Activated CD8-positive, alpha-beta memory T cell treated with anti-CD3 and anti-CD28 coated beads for 1 hour (primary cell): ENCODE measurements around the gene HOXB2.
A peak's percentile ranks its signal among the peaks of the same experiment; 100 is the strongest.
"Not testable (repeated sequence)": the region's sequence is repeated elsewhere in the genome, so short reads cannot be mapped to it uniquely, and the experiment has no call there.

Experiments used
- DNase-seq, 2 donors: peaks; one replicate each; pipeline ENCODE4 v3.0.0-alpha.2; 2020; ENCODE audit warnings: low read depth in 1 of 2; ENCODE audit errors: extremely low read depth in 1 of 2

The HOXB2 gene

DNA sequence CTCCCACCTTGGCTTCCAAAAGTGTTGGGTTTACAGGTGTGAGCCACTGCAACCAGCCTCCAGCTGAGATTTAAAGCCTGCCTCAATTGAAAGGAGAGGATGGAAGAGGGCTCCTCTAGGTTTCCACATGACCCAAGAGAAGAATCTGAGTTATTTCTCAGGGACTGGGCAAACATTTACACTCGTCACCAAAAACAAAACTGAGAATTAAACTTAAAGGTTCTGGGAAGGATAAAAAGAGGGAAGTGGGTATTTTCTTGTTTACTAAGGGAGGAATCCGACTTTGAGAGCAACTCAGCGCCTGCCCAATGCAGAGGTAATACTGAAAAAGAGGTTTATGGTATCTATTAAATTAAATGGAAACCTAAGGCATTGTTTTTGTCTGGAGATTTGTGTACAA, 27.4 kb downstream of the HOXB2 start:
- DNase-seq, result no peak

DNA sequence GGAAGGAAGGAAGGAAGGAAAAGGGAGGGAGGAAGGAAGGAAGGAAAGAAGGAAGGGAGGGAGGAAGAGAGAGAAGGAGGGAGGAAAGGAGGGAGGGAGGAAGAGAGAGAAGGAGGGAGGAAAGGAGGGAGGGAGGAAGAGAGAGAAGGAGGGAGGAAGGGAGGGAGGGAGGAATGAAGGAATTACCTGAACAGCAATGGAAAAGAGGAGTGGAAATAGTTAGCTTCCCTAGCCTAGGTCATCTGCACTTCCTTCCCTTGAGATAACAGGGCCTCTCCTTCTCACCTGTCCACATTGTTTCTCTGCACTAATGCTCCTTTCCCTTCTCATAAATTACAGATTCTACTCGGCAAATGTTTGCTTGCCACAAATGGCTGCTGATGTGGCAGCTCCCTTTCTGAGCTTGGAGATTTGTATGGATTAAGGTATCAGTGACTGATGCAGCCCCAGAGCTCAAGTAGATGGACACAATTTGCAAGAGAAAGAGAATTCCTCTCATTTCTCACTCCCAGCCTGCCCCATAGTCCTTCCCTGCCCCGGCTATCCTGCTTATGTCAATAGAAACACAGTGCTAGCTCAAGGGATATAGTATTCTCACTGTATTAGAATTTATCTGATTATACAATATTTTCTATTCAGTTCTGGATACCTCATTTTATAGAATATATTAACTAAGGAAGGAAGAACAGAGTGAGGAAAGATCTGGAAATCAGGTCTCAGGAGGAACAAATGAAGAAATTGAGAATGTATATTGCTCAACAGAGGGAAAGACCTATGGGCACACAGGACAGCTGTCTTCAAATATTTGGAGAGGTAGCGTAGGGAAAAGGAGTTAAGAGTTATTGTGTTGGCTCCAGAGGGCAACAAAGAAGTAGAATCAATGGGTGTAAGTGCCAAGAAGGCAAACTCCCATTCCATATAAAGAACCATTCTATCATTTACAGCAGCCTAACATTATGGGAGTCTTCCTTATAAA, 28.7 kb downstream of the HOXB2 start:
- no peak for DNase-seq

DNA sequence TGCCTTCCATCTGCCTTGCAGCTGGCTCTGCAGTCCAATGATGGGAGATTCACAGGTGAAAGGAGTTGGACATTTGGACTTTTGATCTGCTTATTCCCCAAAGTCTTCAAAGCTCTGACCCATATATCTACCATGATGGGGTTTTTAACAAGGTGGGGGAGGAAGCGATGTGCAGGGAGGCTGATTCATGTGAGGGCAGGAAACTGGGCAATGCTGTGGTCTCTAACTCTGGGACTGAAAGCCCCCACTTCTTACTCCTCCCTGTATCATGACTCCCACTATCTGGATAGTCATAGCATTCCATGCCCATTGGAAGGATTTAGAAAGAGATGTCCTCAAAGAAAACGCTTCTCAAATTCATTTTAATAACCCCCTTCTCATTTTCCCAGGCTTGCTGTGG, 30.4 kb downstream of the HOXB2 start:
- no peak for DNase-seq

DNA sequence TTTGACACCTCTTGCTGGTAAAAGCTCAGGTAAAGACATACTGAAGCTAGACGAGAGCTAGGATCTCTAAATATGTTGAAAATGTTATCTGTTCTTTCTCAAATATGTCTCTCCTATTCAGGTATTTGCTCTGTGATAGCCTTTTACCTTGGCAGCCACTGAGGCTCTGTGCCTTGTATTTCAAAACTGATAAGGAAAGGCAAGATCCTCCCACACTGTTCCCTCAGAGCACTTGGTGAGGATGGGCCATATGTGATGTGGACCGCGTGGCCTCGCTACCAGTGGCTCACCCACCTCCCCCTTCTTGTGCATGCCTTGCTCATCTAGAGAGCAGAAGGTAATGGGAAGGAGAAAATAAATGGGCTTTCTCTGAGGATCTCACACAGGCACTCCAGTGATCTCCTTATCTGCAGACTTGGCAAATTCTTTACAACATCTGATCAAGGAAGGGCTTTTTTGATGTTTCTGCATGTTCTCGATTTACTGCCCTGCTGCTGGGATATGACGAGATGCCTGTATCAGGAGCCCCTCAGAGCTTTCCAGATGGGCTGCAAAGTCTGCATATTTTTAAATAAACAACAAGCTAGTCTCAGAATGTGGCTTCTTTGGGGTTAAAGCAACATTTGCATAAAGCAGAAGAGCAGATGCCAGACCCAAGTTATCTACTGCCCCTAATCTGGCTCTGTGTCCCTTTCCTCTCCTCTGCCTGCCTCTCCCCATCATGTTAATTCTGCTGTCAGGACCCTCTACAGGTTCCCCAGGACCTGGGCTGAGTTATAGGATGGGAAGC, 31.0 kb downstream of the HOXB2 start:
- no peak for DNase-seq

DNA sequence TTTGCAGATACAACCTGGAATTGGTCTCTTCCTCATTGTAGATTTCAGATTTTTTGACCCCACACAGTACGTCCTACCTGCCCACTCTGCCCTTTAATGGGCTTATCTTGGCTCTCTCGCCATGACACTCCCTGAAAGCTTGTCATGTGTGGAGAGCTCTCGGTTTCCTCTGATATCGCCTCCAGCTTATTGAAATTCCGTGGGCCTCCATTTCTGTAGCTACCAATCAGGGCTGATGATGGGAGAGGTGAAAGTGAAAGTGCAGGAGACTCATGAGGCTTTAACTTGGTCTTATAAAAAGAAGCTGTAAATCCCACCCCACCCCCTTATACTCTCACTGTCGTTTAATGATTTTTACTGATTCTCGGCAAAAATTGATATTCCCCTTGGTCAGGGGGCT, 31.8 kb downstream of the HOXB2 start:
- DNase-seq, result no peak

DNA sequence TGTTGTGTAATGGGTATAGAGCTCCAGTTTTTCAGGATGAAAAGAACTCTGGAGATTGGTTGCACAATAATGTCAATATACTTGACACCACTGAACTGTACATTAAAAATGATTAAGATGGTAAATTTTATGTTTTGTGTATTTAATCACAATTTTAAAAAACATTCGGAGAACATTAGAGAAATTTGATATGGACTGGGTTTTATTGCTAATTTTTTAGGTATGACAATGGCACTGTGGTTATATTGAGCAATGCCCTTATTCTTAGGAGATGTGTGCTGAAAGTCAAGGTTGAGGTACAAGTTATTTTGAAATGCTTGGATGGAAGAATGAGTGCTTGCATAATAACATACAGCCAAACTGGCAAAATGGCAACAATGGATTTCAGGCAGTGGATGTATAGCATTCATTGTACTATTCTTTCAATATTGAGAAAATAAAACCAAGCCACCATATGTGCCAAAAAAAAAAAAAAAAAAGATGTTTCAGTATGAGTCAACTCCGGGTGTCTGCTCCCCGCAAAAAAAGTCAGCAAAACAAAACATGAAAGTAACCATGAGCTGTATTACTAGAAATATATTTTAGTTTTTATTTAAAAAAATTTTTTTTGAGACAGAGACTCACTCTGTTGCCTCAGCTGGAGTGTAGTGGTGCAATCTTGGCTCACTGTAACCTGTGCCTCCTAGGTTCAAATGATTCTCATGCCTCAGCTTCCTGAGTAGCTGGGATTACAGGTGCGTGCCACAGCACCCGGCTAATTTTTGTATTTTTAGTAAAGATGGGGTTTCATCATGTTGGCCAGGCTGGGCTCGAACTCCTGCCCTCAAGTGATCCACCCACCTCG, 33.9 kb downstream of the HOXB2 start:
- DNase-seq, result no peak

DNA sequence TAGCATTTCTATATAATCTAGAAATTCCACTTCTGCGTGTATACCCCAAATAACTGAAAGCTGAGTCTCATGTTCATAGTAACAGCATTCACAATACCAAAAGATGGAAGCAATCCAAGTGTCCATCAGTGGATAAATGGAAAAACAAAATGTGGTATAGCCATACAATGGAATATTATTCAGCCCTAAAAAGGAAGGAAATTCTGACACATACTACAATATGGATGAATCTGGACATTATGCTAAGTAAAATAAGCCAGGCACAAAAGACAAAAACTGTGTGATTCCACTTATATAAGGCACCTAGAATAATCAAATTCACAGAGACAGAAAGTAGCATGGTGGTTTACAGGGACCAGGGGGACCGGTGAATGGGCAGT, 34.5 kb downstream of the HOXB2 start:
- DNase-seq, result no peak

DNA sequence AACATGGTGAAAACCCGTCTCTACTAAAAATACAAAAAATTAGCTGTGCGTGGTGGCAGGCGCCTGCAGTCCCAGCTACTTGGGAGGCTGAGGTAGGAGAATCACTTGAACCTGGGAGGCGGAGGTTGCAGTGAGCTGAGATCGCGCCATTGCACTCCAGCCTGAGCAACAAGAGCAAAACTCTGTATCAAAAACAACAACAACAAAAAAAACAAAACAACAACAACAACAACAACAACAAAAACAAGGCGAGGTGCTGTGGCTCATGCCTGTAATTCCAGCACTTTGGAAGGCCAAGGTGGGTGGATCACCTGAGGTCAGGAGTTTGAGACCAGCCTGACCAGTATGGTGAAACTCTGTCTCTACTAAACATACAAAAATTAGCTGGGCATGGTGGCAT, 35.2 kb downstream of the HOXB2 start:
- DNase-seq, result not testable (repeated sequence)

DNA sequence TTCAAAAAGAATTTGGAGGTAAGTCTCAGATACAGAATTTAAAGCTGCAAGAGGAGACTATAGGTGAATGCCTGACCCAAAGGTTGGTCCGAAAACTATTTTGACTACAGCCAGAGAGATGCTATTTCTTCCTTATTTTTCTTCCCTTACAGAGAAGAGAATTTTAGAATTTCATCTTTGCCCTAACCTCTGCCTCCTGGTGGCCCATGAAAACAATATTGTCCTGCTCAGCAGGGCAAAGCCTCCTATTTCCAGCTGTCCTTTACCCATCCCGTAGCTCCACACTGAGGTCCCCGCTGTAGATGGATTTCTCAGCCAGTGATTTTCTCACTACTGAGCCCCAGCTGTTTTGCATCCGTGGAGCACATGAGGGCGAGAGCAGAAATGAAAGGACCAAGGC, 38.7 kb downstream of the HOXB2 start:
- DNase-seq, result no peak

DNA sequence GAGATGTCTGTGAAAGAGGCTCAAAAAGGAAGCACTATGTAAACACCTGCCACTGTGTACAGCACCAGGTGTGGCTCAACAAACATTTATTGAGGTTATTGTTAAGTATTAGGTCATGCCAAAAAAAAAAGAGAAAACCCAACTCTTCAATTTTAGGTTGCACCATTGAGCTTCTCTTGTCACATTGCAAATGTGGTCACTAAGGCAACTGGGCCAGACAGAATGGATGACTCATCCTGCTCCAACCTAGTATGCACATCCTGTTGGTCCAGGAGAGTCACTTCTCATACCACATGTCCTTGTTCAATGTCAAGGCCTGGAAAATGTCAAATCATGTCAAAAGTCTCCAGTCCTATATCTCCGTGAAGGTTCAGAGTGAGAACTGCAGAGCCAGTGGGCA, 39.1 kb downstream of the HOXB2 start:
- DNase-seq, result peak in 1 of 2 donors; percentile 16

DNA sequence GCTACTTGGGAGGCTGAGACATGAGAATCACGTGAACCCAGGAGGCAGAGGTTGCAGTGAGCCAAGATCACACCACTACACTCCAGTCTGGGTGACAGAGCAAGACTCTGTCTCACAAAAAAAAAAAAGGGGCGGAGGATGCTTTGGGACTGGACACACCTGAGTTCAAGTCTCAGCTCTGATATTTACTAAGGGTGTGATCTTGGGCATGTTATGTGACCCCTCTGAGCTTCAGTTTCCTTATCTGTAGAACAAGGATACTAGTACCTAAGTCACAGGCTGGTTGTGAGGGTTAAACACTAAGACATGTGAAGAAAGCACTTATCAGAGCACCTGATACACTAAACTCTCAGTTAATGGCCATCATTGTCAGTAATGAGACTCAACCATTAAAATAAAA, 40.0 kb downstream of the HOXB2 start:
- DNase-seq, result no peak

DNA sequence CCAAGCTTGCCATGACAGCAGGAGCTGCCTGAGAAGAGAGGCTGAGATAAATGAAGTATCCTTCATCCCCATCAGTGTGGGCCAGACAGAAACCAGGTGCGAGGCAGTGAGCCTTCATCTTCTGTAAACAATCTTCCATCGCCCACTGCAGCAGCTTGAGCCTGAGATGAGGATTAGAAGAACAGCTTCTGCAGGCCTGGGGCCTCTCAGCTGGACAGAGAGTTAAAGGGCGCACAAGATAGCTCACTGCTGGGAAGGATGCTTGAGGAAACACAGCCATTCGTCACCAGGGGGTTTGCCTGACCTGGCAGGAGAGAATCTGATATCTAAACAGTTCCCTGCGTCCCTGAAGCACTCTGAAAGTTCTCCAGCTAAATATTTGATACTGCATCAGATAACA, 41.2 kb downstream of the HOXB2 start:
- DNase-seq, result no peak

DNA sequence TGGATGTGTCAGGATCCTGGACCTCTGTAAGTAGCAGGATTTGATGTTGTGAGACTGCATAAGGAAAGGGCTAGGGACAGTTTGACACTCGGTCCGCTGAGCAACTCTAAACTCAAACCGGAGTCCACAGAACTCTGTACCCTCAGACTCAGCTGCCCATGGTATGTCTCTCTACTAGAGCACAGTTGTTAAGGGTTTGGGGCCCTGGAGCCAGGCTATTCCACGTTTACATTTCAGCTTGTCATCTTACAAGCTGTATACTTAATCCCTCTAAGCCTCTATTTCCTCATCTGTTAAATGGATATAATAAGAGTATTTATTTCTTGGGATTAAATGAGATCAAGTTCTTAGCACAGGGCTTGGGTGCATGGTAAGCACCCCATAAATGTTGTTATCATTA, 42.0 kb downstream of the HOXB2 start:
- no peak for DNase-seq

DNA sequence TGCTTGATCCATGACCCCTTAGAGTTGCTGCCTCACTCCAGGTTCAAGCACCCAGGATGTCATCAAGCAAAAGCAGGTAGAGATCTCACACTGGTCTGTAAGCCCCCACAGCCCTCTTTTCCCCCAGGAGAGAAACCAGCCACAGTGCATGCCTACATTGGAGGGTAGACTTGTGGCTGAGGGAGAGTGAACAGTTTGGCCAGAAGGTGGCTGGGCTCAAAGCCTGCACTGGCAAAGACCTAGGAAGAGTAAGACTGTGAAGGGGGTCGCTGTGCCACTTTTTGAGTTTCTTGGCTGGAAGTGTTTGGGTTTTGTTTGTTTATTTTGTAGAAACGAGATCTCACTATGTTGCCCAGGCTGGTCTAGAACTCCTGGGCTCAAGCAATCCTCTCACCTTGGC, 42.6 kb downstream of the HOXB2 start:
- no peak for DNase-seq

DNA sequence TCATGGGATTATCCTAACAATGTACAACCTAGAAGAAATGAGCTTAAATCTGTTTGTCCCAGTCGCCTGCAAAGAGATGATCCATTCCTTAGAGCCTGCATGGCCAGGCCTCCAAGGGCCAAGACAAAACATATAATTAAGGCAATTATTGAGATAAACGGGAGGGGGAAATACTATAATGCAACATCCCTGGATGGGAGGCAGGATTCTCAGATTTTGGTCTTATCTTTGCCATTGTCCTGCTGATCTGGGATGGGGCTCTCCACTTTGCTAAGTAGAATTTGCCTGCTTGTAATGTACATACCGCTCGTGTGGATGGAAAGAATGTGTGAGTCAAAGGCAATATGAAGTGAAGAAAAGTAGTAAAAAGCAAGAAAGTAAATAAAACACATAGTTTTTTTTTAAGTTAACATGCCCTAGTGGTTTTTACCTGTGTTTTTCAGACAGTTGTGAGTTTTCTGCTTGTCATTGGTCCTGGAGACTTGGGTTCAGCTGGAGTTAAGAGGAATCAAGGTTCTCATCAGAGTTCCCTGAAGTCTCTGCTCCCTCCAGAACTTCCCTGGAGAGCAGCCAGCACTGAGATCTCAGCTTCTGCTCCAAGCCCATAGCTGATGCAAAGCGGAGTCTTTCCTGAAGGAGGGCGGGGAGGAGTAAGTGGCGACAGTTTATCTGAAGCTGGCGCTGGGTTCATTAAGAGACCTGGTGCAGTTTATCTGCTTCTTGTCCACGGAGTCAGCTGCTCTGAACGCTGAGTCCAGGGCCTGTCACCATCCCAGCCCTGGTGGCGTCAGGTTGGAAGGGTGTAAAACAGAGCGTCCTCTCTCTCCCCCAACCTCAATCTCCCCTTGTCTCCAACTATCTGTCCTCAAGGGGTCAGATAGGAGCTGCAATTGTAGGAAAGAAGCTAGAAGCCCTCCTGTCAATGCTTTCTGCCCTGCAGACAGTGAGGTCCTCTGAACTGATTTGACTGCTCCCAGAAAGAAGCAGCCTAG, 44.2 kb downstream of the HOXB2 start:
- DNase-seq, result no peak

DNA sequence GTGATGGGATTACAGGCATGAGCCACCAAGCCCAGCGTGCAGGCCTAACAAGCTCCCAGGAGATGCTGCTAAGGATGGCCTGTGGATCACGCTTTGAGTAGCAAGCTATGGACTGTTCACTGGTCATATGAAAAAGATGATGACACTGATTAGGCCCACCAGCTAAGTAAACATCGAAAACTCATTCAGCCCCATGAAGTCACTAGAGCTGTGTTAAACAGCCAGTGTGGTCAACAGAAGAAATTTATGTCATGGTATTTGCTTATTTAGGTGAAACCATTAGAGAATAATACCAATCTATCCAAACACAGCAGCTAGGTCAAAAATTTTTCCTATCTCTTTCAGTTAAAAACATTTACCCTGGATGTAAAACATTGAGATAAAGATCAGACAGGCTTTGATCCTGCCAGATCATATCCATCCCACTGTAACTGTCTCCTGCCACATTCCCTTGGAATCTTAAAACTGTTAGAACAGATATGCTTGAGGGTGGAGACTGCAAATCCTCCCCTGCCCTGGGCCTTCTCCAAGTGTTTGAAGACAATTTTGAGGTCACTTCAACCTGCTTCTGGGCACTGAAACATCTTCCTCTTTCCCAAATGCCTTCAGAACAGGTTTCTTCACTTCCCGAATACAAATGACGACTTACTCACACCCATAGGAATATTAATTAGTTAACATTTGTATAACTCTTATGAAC, 45.0 kb downstream of the HOXB2 start:
- DNase-seq, result no peak

DNA sequence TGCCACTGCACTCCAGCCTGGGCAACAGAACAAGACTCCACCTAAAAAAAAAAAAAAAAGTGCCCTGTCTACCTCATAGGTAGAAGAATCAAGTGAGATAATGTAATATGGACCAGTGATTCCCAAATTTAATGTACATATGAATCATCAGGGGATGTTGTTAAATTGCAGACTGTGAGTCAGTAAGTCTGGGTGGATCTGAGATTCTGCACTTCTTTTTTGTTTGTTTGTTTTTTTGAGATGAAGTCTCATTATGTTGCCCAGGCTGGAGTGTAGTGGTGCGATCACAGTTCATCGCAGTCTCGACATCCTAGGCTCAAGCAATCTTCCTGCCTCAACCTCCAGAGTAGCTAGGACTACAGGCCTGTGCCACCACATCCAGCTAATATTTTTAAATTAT, 45.7 kb downstream of the HOXB2 start:
- DNase-seq, result no peak

DNA sequence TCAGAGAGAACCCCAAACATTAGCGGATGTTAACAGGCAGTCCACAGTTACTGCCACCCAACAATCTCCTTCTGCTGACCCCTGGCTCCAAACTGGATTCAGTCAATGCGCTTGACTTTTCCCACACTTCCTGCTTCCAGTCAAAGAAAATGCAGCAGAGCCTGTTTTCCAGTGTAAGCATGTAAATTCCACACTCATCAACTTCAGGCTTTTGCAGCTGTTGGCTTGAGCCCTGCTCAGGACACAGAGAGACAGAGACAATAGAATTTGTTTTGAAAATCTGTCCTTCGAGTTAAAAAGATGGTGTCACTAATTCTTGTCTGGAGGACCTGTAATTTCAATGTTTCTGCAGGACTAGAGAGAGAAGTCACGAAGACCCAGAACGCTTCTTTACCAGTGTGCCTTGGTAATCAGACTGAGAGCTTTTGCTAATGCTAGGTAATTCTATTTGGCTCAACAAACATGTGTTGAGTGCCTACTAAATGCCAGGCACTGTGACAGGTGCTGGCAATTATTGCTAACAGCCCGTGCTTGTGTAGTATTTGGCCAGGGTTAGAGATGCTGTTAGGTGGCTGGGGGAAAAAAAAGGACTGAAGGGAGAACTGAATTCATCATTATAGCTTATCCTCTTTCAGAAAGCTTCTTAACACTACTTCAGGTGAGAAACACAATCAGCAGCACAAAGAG, 46.6 kb downstream of the HOXB2 start:
- DNase-seq, result no peak

DNA sequence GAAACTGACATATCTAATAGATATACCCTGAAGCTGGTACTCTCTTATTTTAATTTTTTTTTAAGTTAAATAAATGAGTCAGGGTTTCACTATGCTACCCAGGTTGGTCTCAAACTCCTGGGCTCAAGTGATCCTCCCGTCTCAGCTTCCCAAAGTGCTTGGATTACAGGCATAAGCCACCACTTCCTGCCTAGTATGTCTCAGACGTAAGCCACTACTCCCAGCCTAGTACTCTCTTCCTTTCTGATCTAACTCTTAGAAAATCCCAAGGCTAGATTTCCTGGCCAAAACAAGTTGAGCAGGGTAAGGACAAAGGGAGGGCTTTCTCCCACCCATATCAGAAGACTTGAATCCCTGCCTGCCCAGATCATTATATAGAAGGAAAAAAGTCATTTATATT, 47.8 kb downstream of the HOXB2 start:
- DNase-seq, result no peak
